Karpas-422 (cell line): ENCODE data around the gene PLEKHG2. TPM values are rescaled to one million over a fixed set of nuclear protein-coding genes. Genes with fewer than 3 reads are reported as not detected.

Experiments used
- DNase-seq: peaks from one replicate; pipeline ENCODE4 v3.0.0-alpha.2; 2015
- H2AFZ ChIP-seq: fragments of 200-600 bp; sonication (generic); 2 replicates; pipeline ENCODE4 v1.6.1; 2014; ENCODE audit warnings: antibody characterized with exemption, low read length, mixed read lengths
- H3K27ac ChIP-seq: fragments of 200-600 bp; sonication (generic); 2 replicates; pipeline ENCODE4 v1.5.1; 2014; ENCODE audit warnings: mild to moderate bottlenecking, low read length, moderate library complexity
- H3K27me3 ChIP-seq: fragments of 200-600 bp; sonication (generic); 2 replicates; pipeline ENCODE4 v1.6.1; 2014; ENCODE audit warnings: low read length, mixed read lengths
- H3K36me3 ChIP-seq: fragments of 200-600 bp; sonication (generic); 2 replicates; pipeline ENCODE4 v1.6.1; 2014; ENCODE audit warnings: low read length, mixed read lengths; ENCODE audit not compliant: insufficient read depth
- H3K4me1 ChIP-seq: fragments of 200-600 bp; sonication (generic); 2 replicates; pipeline ENCODE4 v1.6.1; 2014; ENCODE audit warnings: mild to moderate bottlenecking, low read length, mixed read lengths
- H3K4me2 ChIP-seq: fragments of 200-600 bp; sonication (generic); 2 replicates; pipeline ENCODE4 v1.6.1; 2014; ENCODE audit warnings: low read length, low read depth, mild to moderate bottlenecking; ENCODE audit not compliant: poor library complexity, severe bottlenecking
- H3K4me3 ChIP-seq: fragments of 200-600 bp; sonication (generic); 2 replicates; pipeline ENCODE4 v1.5.1; 2014; ENCODE audit warnings: mild to moderate bottlenecking, antibody characterized with exemption, low read length, mixed read lengths
- H3K79me2 ChIP-seq: fragments of 200-600 bp; sonication (generic); 2 replicates; pipeline ENCODE4 v1.6.1; 2014; ENCODE audit warnings: mild to moderate bottlenecking, low read length, mixed read lengths
- H3K9ac ChIP-seq: fragments of 200-600 bp; sonication (generic); 2 replicates; pipeline ENCODE4 v1.6.0; 2014; ENCODE audit warnings: low read length
- H3K9me2 ChIP-seq: fragments of 200-600 bp; sonication (generic), shearing (Covaris generic); replicated peaks from 2 replicates; pipeline ENCODE4 v1.6.0; 2014; ENCODE audit warnings: mild to moderate bottlenecking, low read length, moderate library complexity; ENCODE audit not compliant: insufficient read depth
- H3K9me3 ChIP-seq: fragments of 300-700, 200-600 bp; sonication (generic); 2 replicates; pipeline ENCODE4 v1.6.1; 2014; ENCODE audit warnings: low read length, mixed read lengths
- H4K20me1 ChIP-seq: fragments of 200-600 bp; sonication (generic); 2 replicates; pipeline ENCODE4 v1.6.1; 2014; ENCODE audit warnings: mild to moderate bottlenecking, antibody characterized with exemption, low read length, low read depth; ENCODE audit not compliant: insufficient read depth
- total RNA-seq: library from RNA; depleted of rRNA; stranded (reverse); fragments of >200 nt; shearing (Covaris generic); gene quantifications from 2 replicates; pipeline ENCODE4 v1.2.3, GENCODE V29; 2014; ENCODE audit warnings: low replicate concordance

PLEKHG2 gene
- total RNA-seq, 1 experiment from 2014 or later: 19.0 TPM

DNA sequence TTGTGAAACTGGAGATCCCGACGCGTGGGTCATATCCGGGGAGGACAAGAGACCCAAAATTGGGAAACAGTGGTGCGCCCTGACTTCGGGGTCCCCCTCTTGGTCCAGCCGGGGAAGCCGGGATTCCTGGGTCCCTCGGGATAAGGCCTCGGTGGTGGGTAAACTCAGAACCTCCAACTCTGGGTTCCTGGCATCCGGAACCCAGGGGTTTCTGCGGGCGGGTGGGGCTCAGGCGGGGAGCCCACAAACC lies 5.1 kb upstream of the PLEKHG2 start:
- no peaks in the 10 kb centered on the region for H3K36me3 ChIP-seq
- H4K20me1 ChIP-seq: peaks cover 18% of the 10 kb centered on the region
- H3K79me2 ChIP-seq: peaks cover 22% of the 10 kb centered on the region
- no peak for DNase-seq
- peak overlapping the region; percentile 98 for H3K4me2 ChIP-seq
- H3K4me3 ChIP-seq: peak overlapping the region; percentile 96
- H3K9me2 ChIP-seq: no peaks in the 10 kb centered on the region
- H3K4me1 ChIP-seq: peaks cover 71% of the 10 kb centered on the region
- H3K27ac ChIP-seq: peak overlapping the region; percentile 84
- no peak overlapping the region for H2AFZ ChIP-seq
- no peaks in the 10 kb centered on the region for H3K9me3 ChIP-seq
- H3K9ac ChIP-seq: peak overlapping the region; percentile 94
- H3K27me3 ChIP-seq: no peaks in the 10 kb centered on the region; the same call in 1 of the 2 replicates

DNA sequence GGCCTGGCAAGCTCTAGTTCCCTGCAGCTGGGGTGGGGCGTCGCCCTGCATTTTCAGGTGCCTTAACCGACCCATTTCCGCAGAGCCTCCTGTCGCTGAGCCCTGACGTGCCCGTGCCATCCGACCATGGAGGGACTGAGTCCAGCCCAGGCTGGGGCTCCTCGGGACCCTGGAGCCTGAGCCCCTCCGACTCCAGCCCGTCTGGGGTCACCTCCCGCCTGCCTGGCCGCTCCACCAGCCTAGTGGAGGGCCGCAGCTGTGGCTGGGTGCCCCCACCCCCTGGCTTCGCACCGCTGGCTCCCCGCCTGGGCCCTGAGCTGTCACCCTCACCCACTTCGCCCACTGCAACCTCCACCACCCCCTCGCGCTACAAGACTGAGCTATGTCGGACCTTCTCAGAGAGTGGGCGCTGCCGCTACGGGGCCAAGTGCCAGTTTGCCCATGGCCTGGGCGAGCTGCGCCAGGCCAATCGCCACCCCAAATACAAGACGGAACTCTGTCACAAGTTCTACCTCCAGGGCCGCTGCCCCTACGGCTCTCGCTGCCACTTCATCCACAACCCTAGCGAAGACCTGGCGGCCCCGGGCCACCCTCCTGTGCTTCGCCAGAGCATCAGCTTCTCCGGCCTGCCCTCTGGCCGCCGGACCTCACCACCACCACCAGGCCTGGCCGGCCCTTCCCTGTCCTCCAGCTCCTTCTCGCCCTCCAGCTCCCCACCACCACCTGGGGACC lies 4.6 kb upstream of the PLEKHG2 start:
- DNase-seq: peak; percentile 83
- peak overlapping the region; percentile 84 for H3K27ac ChIP-seq
- no peaks in the 10 kb centered on the region for H3K9me3 ChIP-seq
- peaks cover 22% of the 10 kb centered on the region for H3K79me2 ChIP-seq
- H2AFZ ChIP-seq: no peak overlapping the region
- H3K27me3 ChIP-seq: no peaks in the 10 kb centered on the region; the same call in 1 of the 2 replicates
- peaks cover 66% of the 10 kb centered on the region for H3K4me1 ChIP-seq
- H3K4me3 ChIP-seq: peak overlapping the region; percentile 96
- H3K4me2 ChIP-seq: peak overlapping the region; percentile 98
- no peaks in the 10 kb centered on the region for H3K9me2 ChIP-seq
- no peaks in the 10 kb centered on the region for H3K36me3 ChIP-seq
- peak overlapping the region; percentile 94 for H3K9ac ChIP-seq
- H4K20me1 ChIP-seq: peaks cover 18% of the 10 kb centered on the region

DNA sequence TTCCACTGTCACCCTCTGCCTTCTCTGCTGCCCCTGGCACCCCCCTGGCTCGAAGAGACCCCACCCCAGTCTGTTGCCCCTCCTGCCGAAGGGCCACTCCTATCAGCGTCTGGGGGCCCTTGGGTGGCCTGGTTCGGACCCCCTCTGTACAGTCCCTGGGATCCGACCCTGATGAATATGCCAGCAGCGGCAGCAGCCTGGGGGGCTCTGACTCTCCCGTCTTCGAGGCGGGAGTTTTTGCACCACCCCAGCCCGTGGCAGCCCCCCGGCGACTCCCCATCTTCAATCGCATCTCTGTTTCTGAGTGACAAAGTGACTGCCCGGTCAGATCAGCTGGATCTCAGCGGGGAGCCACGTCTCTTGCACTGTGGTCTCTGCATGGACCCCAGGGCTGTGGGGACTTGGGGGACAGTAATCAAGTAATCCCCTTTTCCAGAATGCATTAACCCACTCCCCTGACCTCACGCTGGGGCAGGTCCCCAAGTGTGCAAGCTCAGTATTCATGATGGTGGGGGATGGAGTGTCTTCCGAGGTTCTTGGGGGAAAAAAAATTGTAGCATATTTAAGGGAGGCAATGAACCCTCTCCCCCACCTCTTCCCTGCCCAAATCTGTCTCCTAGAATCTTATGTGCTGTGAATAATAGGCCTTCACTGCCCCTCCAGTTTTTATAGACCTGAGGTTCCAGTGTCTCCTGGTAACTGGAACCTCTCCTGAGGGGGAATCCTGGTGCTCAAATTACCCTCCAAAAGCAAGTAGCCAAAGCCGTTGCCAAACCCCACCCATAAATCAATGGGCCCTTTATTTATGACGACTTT lies 3.9 kb upstream of the PLEKHG2 start:
- Histone ChIP-seq H4K20me1 (peaks cover 18% of the 10 kb centered on the region), H3K4me3 (peak overlapping the region; percentile 96), H3K27ac (peak overlapping the region; percentile 84), H3K9me3 (no peaks in the 10 kb centered on the region), H2AFZ (no peak overlapping the region), H3K9ac (peak overlapping the region; percentile 94), H3K27me3 (no peaks in the 10 kb centered on the region; the same call in 1 of the 2 replicates), H3K4me1 (peaks cover 60% of the 10 kb centered on the region), H3K79me2 (peaks cover 22% of the 10 kb centered on the region), H3K9me2 (no peaks in the 10 kb centered on the region), H3K36me3 (no peaks in the 10 kb centered on the region), H3K4me2 (peak overlapping the region; percentile 98)
- DNase-seq: peak; percentile 47

DNA sequence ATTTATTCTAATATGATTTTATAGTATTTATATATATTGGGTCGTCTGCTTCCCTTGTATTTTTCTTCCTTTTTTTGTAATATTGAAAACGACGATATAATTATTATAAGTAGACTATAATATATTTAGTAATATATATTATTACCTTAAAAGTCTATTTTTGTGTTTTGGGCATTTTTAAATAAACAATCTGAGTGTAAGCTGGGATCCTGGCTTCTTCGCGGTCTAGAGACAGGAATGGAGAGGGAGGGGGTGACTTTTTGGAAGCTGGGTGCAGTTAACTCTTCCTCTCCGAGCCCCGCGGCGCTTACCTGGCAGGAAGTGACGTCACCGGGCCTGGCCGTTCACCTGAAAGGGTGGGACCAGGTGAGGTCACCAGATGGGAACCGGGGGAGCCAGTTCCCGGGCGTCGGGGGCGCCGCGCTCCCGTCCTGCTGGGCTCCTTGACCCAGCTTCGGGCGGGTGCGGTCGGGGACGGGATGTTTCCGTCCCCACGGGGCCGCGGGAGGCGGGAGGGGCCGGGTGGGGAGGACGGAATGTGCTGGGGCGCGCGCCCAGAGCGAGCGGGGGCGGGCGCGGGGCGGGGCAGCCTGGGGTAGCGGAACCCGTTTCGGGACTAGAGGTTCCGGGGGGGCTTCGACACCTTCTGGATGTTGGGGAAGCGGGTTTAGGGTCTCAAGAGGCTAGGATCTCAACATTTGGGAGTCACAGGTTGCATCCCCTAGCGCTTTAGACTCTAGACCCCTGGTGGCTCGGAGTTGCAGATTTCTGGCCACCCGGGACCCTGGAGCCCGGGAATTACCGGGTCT lies 3.1 kb upstream of the PLEKHG2 start:
- H2AFZ ChIP-seq: no peak overlapping the region
- H3K4me1 ChIP-seq: peaks cover 64% of the 10 kb centered on the region
- H3K27ac ChIP-seq: peak overlapping the region; percentile 84
- H3K36me3 ChIP-seq: no peaks in the 10 kb centered on the region
- peak; percentile 87 for DNase-seq
- H3K4me2 ChIP-seq: peak overlapping the region; percentile 98
- peak overlapping the region; percentile 96 for H3K4me3 ChIP-seq
- H3K79me2 ChIP-seq: peaks cover 30% of the 10 kb centered on the region
- no peaks in the 10 kb centered on the region for H3K9me3 ChIP-seq
- H4K20me1 ChIP-seq: peaks cover 18% of the 10 kb centered on the region
- no peaks in the 10 kb centered on the region for H3K9me2 ChIP-seq
- H3K9ac ChIP-seq: peak overlapping the region; percentile 92
- H3K27me3 ChIP-seq: no peaks in the 10 kb centered on the region

DNA sequence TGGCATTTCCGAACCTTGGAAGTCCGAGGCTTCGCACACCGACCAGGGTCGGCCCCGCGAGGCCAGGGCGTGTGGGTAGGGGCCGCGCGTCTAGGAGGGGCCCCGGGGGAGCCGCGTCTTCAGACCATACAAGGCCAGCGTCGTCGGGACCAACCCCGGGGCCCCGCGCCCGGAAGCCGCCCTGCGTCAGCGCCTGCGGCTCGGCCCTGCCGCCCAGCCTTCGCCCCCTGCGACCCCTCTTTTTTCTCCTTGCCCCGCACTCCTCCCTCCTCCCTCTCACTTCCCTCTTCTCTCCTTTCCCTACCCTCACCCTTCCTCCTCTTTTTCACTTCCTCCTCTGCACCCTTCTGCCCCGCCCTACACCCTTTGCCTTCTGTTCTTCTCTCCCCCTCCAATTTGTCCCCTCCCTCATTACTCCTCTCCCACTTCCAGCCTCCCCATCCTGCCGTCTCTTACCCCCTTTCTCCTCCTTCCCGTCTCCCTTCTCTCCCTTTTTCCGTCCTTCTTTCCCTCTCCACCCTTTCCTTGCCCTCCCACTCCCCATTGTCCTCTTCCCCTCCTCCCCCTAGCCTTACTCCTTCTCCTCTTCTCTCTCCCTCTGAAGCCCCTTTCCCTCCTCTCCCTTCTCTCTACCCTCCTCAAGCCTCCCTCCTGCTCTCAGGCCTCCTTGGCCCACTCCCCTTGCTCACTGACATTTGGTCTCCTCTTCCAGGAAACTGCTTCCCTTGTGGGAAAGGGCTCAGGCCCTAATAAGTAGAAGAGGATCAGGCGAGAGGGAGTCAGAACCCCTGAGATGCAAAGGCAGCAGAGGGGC lies 2.2 kb upstream of the PLEKHG2 start:
- peaks cover 63% of the 10 kb centered on the region for H3K4me1 ChIP-seq
- no peak overlapping the region for H2AFZ ChIP-seq
- peak overlapping the region; percentile 84 for H3K27ac ChIP-seq
- H3K36me3 ChIP-seq: no peaks in the 10 kb centered on the region
- peak; percentile 84 for DNase-seq
- no peaks in the 10 kb centered on the region for H3K27me3 ChIP-seq
- peak overlapping the region; percentile 92 for H3K9ac ChIP-seq
- no peaks in the 10 kb centered on the region for H3K9me2 ChIP-seq
- H3K4me3 ChIP-seq: peak overlapping the region; percentile 80
- peak overlapping the region; percentile 98 for H3K4me2 ChIP-seq
- H3K79me2 ChIP-seq: peaks cover 32% of the 10 kb centered on the region
- peaks cover 18% of the 10 kb centered on the region for H4K20me1 ChIP-seq
- H3K9me3 ChIP-seq: no peaks in the 10 kb centered on the region

DNA sequence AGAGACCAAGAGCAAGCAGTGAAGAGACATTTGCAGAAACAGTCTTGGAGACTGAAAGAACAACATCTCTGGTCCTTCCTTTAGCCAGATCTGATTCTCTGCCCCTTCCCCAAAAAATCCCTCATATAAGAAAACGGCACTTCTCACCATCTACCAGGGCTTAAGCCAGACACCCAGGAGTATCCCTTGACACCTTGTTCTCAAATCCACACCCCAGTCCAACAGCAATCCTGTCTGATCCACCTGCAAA lies 1.7 kb upstream of the PLEKHG2 start:
- Histone ChIP-seq H3K27me3 (no peaks in the 10 kb centered on the region), H3K4me1 (peaks cover 58% of the 10 kb centered on the region), H3K27ac (peak overlapping the region; percentile 84), H3K4me3 (peak overlapping the region; percentile 80; the same call in 1 of the 2 replicates), H3K9me3 (no peaks in the 10 kb centered on the region), H2AFZ (no peak overlapping the region), H3K9me2 (no peaks in the 10 kb centered on the region), H3K79me2 (peaks cover 32% of the 10 kb centered on the region), H3K9ac (peak overlapping the region; percentile 92), H3K4me2 (peak overlapping the region; percentile 98), H3K36me3 (no peaks in the 10 kb centered on the region), H4K20me1 (peaks cover 18% of the 10 kb centered on the region)
- peak; percentile 42 for DNase-seq

DNA sequence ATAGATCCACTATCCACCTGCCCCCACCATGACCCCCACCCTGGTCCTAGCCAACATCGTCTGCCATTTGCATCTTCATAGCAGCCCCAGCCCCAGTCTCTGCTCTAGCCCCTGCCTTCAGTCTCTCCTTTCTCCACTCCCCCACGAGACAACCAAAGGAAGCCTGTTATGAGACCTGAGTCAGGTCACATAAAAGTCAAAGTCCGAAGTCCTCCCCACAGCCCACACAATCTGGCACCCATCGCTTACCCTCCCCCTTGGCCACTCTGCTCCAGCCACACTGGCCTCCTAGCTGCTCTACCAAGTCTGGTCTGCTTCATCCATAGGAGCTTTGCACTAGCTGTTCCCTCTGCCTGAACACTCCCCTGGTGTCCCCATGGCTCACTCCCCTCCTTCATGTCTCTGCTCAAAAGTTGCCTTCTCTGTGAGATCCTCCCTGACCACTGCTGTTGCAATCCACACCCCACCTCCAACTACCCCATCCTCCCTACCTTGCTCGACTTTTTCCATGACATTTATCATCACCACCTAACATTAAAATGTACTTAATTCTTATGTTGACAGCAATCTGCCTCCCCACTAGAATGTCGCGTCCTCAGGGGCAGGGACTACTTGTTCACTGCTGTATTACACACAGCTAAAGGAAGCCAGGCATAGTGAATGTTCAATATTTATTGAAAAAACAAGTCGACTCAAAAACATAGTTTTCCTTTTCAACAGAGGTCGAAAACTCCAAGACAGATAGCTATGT lies 1.2 kb upstream of the PLEKHG2 start:
- H3K4me3 ChIP-seq: peak overlapping the region; percentile 51; the same call in 1 of the 2 replicates

More for the DNA sequence above, 1.2 kb upstream of the PLEKHG2 start:
- Histone ChIP-seq H3K27ac (peak overlapping the region; percentile 84), H3K36me3 (no peaks in the 10 kb centered on the region), H3K4me2 (peak overlapping the region; percentile 98), H3K4me1 (peaks cover 53% of the 10 kb centered on the region), H3K9ac (peak overlapping the region; percentile 92), H3K79me2 (peaks cover 32% of the 10 kb centered on the region), H3K9me3 (no peaks in the 10 kb centered on the region), H3K27me3 (no peaks in the 10 kb centered on the region), H4K20me1 (peaks cover 18% of the 10 kb centered on the region), H3K9me2 (no peaks in the 10 kb centered on the region), H2AFZ (no peak overlapping the region)
- peak; percentile 43 for DNase-seq
